ENCODE data around the gene DHRS7B.

- TF ChIP-seq ZNF775 (CRISPR knock-in tag; IDR thresholded peaks at IDR 0.05; ENCODE audit: borderline replicate concordance) (no peak), SMC3 (IDR thresholded peaks at IDR 0.05; ENCODE audit: low read length) (no peak), ZNF205 (CRISPR knock-in tag; IDR thresholded peaks at IDR 0.05) (no peak), FOXJ3 (CRISPR knock-in tag; IDR thresholded peaks at IDR 0.05; ENCODE audit: borderline replicate concordance) (no peak), SOX6 (IDR thresholded peaks at IDR 0.05) (no peak), SOX6 (CRISPR knock-in tag; IDR thresholded peaks at IDR 0.05) (no peak), SMARCC2 (IDR thresholded peaks at IDR 0.05) (no peak), TCF7 (IDR thresholded peaks at IDR 0.05; ENCODE audit: low read depth) (no peak), RFX5 (IDR thresholded peaks at IDR 0.05; ENCODE audit: low read depth, low read length) (no peak)
- TF ChIP-seq, protein P1, sequence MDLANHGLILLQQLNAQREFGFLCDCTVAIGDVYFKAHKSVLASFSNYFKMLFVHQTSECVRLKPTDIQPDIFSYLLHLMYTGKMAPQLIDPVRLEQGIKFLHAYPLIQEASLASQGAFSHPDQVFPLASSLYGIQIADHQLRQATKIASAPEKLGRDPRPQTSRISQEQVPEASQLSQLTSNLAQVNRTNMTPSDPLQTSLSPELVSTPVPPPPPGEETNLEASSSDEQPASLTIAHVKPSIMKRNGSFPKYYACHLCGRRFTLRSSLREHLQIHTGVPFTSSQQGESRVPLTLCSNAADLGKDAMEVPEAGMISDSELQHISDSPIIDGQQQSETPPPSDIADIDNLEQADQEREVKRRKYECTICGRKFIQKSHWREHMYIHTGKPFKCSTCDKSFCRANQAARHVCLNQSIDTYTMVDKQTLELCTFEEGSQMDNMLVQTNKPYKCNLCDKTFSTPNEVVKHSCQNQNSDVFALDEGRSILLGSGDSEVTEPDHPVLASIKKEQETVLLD (CRISPR knock-in tag; IDR thresholded peaks at IDR 0.05; ENCODE audit: low read depth), result no peak
- TF ChIP-seq, protein P2, sequence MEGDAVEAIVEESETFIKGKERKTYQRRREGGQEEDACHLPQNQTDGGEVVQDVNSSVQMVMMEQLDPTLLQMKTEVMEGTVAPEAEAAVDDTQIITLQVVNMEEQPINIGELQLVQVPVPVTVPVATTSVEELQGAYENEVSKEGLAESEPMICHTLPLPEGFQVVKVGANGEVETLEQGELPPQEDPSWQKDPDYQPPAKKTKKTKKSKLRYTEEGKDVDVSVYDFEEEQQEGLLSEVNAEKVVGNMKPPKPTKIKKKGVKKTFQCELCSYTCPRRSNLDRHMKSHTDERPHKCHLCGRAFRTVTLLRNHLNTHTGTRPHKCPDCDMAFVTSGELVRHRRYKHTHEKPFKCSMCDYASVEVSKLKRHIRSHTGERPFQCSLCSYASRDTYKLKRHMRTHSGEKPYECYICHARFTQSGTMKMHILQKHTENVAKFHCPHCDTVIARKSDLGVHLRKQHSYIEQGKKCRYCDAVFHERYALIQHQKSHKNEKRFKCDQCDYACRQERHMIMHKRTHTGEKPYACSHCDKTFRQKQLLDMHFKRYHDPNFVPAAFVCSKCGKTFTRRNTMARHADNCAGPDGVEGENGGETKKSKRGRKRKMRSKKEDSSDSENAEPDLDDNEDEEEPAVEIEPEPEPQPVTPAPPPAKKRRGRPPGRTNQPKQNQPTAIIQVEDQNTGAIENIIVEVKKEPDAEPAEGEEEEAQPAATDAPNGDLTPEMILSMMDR (CRISPR knock-in tag; IDR thresholded peaks at IDR 0.05), result no peak
Observed at GRCh38 chr17:21134559-21134958, 7.8 kb downstream of the DHRS7B start.
